ENCODE measurements around the gene CLEC6A.
"Not testable (repeated sequence)": the region's sequence is repeated elsewhere in the genome, so short reads cannot be mapped to it uniquely, and the experiment has no call there.

The CLEC6A gene

GRCh38 chr12:8455727-8456360 is at the start of gene CLEC6A:
TSS of gene CLEC6A (plus strand) at chr12:8455962. CDS start at chr12:8456112, 150 bp downstream.
- DNase-seq (ENCODE audit: low read depth): no peak

- DNase-seq (ENCODE audit: low read depth): not testable (repeated sequence)
These were observed 36.2 kb upstream of the CLEC6A start for GRCh38 chr12:8419576-8419975.

DNA sequence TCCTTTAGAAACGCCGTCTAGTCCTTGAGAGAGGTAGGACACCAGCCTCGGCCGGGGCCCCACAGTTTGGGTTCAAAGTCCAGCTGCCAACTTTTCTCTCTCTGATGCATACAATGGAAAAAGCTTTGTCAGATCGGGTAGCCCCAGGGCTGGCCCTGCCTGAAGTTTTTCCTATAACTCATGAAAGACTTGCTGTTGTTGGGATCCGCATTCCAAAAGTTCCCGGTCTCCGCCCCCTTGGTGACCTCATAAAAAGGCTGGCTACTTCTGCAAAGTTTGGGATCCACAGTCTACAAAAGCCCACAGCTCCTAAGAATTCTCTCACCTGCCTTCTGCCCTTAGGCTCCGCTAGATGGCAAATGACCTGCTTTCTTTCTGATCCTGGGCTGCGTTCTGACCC is 35.3 kb upstream of the CLEC6A start:
- no peak for DNase-seq (ENCODE audit: low read depth)

DNA sequence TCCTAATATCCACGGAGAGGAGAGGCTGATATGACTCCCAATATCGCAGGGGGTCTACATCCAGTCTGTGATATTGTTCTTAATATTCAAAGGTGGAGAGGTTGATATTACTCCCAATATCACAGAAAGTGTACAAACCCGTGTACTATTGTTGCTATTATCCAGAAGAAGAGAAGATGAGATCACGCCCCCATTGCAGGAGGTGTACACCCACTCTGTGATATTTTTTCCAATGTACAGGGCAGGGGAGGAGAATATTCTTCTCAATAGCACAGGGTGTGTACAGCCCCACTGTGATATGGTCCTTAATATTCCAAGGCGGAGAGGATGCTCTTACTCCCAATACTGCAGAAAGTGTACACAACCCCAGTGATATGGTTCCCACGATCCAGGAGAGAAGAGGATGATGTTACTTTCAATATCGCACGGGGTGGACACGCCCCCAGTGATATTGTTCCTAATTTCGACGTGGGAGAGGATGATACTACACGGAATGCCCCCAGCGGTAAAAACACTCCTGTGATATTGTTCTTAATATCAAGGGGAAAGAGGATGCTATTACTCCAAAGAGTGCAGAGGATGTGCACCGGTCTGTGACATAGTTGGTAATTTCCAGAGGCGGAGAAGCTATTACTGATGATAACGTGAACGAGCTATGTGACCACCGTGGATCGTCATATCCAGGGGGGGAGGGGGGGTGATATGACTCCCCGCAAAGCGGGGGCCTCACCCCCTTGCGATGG is 11.1 kb upstream of the CLEC6A start:
- DNase-seq (ENCODE audit: low read depth): not testable (repeated sequence)

- no peak for DNase-seq (ENCODE audit: low read depth)
These were observed 10.0 kb upstream of the CLEC6A start for GRCh38 chr12:8445731-8446130.

- DNase-seq (ENCODE audit: low read depth): no peak
These were observed 8.9 kb upstream of the CLEC6A start for GRCh38 chr12:8446642-8447547.

DNA sequence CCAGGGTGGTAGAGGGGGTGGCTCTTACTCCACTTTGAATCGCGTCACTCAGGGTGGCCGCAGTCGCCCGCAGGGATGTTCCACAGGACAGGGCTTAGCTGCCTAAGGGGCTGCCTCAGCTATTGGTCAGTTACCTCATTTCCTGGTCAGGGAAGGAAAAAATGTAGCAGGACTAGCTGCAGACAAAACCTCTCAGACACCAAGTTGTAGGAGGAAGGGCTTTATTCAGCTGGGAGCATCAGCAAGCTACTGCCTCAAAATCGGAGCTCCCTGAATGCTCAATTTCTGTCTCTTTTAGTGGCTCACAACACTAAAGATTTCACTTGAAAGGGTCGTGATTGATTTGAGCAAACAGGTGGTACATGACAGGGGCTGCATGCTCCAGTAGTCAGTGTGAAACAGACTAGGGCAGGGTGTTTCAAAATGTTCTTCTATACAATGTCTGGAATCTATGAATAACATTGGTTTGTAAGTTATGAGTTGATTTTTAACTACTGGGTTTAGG is 6.4 kb upstream of the CLEC6A start:
- DNase-seq (ENCODE audit: low read depth): no peak

DNA sequence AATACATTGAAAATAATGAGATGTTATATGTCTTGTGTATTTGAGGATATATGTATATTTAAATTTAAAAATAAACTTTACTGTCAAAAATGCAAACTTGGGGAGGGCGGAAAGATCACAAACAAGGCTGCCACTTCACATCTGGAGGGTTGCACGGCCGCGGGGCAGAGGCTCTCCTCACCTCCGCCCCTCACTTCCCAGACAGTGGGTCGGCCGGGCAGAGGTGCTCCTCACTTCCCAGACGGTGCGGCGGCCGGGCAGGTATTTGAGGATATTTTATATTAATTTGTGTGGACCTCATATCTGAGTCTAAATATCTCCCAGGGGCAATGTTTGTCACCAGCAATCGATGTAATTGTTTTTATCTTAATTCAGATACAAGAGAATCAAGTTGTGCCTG is 3.7 kb upstream of the CLEC6A start:
- DNase-seq (ENCODE audit: low read depth): no peak

GRCh38 chr12:8453021-8453513 is 2.7 kb upstream of the CLEC6A start:
- no peak for DNase-seq (ENCODE audit: low read depth)

- no peak for DNase-seq (ENCODE audit: low read depth)
These were observed 2.0 kb upstream of the CLEC6A start for GRCh38 chr12:8453796-8454195.

GRCh38 chr12:8455271-8455670 is 491 bp upstream of the CLEC6A start:
- DNase-seq (ENCODE audit: low read depth): no peak

DNA sequence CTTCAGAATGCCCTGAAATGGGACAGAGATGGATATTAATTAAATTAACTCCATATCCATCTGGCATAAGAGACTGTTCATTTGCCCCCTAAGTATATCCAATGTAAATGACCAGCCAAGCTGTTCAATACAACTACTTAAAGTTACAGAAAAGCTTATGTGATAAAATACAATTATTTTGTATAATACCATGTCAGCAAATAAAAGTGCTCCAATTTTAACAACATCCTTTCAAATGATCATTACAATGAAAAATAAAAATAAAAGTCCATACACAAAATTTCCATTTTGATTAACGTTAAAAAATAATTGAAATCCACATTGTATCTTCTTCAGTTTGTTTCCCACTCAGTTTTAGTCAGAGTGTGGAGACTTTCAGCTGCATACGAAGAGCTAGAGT is 5.7 kb downstream of the CLEC6A start:
- no peak for DNase-seq (ENCODE audit: low read depth)

- no peak for DNase-seq (ENCODE audit: low read depth)
These were observed 9.7 kb downstream of the CLEC6A start for GRCh38 chr12:8465301-8465996.

DNA sequence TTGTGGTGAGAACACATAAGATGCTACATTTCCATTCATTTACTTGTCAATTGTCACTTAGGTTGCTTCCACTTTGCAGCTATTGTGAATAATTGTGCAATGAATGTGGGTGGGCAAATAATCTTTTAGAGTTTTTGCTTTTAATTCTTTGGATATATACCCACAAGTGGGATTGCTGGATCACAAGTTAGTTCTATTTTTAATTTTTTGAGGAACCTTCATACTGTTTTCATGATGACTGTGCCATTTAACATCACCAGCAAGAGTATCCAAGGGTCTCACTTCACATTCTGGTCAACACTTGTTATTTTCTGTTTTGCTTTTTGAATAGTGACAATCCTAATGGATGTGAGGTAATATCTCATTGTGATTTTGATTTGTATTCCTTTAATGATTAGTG is 10.5 kb downstream of the CLEC6A start:
- no peak for DNase-seq (ENCODE audit: low read depth)

DNA sequence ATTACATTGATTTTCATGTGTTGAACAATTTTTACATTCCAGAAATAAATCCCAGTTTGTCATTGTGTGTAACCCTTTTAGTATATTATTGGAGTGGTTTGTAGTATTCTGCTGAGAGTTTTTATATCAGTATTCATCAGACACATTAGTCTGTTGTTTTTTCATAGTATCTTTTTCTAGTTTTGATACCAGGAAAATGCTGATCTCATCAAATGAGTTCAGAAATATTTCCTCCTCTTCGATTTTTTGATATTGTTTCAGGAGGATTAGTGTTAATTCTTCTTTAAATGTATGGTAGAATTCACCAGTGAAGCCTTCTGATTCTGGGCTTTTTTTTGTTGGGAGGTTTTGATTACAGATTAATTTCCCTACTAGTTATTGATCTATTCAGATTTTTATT is 15.3 kb downstream of the CLEC6A start:
- DNase-seq (ENCODE audit: low read depth): no peak

GRCh38 chr12:8475508-8476203 is 19.9 kb downstream of the CLEC6A start:
- no peak for DNase-seq (ENCODE audit: low read depth)

GRCh38 chr12:8482571-8483061 is 26.9 kb downstream of the CLEC6A start:
- DNase-seq (ENCODE audit: low read depth): no peak

- no peak for DNase-seq (ENCODE audit: low read depth)
These were observed 27.3 kb downstream of the CLEC6A start for GRCh38 chr12:8483079-8483478.

- no peak for DNase-seq (ENCODE audit: low read depth)
These were observed 36.1 kb downstream of the CLEC6A start for GRCh38 chr12:8491646-8492530.

- no peak for DNase-seq (ENCODE audit: low read depth)
These were observed 37.3 kb downstream of the CLEC6A start for GRCh38 chr12:8493084-8493483.

Measured in iris pigment epithelial cell (primary cell).